Measurements from ENCODE around the gene ARHGAP32.
"Not testable (repeated sequence)": the region's sequence is repeated elsewhere in the genome, so short reads cannot be mapped to it uniquely, and the experiment has no call there.

The ARHGAP32 gene

DNA sequence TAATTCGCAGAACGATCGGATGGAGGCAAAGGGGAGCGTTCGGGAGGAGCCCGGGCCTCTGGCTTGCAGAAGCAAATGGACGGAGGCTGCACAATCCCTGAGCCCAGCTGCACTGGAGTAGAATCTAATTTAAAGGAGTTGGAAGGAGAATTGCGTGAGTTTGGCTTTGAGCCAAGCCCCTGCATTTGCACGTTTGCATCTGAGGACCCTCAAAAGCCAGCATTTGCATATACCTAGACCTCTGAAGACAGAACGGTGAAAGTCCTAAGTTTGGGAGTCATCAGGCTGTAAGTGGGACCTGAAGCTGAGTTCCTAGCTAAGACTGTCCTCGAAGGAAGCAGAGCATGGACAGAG, 265.0 kb downstream of the ARHGAP32 start:
- in situ Hi-C loops (cut with HindIII; ENCODE audit: low pct_unique_long_range_greater_than_20kb, low sequenced_read_pairs) = no loop called here
- no peak for TF ChIP-seq JUND (IDR thresholded peaks at IDR 0.05; ENCODE audit: low read depth)
- DNase-seq (ENCODE audit: low read depth in 1 of 2, low spot score in 1 of 2) = no peak

DNA sequence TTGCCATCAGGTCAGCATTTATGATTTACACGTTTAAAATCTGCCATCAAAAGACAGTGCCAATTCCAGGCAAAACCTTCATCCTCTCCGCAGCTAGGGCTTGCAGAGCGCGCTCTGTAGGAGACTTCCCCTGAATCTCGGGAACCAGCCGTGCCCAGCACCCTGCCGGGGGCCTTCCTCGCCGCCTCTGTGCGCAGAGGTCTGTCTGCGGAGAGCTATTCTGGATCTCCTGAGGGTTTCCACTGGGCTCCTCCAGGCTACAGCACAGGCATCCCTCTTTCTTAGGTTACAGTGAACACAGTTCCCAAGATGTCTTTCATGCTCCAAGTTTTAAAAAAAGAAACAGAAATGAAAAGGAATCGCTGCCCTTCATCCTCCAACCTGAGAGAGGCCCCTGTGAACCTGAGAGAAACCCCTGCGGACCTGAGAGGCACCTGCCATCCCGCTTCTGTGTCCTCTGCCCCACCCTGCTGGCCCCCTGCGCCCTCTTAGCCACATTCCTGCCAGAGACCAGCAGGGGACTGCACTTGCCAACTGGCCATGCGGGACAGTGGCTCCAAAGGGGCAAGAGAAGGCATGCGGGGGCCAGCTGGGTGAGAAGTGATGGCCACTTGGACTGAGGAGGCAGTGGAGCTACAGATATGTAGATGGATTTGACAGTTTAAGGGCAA, 265.6 kb downstream of the ARHGAP32 start:
- in situ Hi-C loops (cut with HindIII; ENCODE audit: low pct_unique_long_range_greater_than_20kb, low sequenced_read_pairs) = no loop called here
- TF ChIP-seq JUND (IDR thresholded peaks at IDR 0.05; ENCODE audit: low read depth) = no peak
- no peak for DNase-seq (ENCODE audit: low read depth in 1 of 2, low spot score in 1 of 2)

DNA sequence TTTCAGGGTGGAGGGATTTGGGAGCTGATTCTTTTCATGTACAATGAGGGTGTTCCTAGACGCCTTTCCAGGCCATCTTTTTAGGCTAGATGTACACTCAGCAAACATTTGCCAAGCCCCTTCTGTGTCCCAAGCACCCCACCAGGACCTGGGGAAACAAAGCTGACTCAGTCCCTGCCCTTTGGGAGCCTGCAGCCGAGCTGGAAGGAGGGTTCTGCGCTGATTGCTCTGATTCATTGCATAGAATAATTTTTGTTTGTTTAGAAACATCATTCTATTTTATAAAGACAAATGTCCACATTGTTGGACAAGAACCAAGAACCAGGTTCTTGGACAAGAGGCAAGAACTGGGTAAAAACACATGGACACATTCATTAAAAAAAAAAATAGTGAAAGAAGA, 266.1 kb downstream of the ARHGAP32 start:
- no peak for TF ChIP-seq JUND (IDR thresholded peaks at IDR 0.05; ENCODE audit: low read depth)
- in situ Hi-C loops (cut with HindIII; ENCODE audit: low pct_unique_long_range_greater_than_20kb, low sequenced_read_pairs) = no loop called here
- DNase-seq (ENCODE audit: low read depth in 1 of 2, low spot score in 1 of 2) = no peak

DNA sequence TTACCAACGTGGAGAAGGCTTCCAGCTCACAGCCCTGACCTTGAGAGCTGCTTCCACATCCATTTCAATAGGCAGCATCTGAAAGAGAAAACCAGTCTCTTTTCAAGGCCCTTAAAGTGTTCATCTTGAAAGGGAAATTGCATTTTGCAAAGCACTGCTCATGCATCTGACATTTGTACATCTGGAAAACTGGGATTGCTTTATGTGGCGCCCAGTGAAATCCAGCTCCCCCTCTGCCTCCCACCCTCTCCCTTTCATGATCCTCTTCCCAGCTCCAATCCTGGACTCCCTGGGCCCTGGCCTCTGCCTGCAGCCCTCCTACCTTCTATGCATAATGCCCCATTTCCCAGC, 266.9 kb downstream of the ARHGAP32 start:
- no peak for DNase-seq (ENCODE audit: low read depth in 1 of 2, low spot score in 1 of 2)
- no peak for TF ChIP-seq JUND (IDR thresholded peaks at IDR 0.05; ENCODE audit: low read depth)
- in situ Hi-C loops (cut with HindIII; ENCODE audit: low pct_unique_long_range_greater_than_20kb, low sequenced_read_pairs) = no loop called here

DNA sequence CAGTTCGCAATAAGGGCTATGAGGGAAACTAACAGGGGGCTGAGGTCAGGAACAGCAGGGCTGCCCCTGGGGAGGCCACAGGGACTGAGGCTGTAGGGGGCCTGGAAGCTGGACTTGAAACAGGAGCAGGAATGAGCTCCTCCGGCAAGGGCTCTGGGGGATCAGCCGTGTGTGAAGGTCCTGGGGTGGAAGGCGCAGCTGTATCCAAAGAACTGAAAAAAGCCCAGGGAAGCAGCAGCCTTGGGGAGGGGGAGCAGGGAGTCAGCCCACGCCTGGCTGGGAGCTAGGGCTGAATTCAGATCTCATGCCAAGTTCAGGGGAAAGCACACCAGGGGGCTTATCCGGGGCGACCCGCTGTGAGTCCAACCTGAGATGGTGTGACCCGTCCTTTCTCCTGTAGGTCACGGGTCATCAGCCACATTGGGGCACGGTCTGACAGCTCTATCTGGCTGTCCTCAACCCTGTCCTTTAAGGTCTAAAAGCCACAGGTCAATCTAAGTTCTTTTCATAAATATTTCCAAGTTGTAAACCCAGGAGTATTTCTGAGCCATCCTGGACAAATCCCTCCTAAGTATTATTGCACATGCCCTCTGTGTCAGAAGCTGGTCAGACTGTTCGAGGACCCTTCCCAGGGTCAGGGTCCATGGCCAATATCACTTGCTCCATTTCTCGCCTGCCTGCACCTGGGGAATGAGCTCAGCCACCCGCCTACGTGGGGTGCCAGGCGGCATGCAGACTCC, 267.4 kb downstream of the ARHGAP32 start:
- in situ Hi-C loops (cut with HindIII; ENCODE audit: low pct_unique_long_range_greater_than_20kb, low sequenced_read_pairs) = no loop called here
- no peak for TF ChIP-seq JUND (IDR thresholded peaks at IDR 0.05; ENCODE audit: low read depth)
- DNase-seq (ENCODE audit: low read depth in 1 of 2, low spot score in 1 of 2) = no peak

DNA sequence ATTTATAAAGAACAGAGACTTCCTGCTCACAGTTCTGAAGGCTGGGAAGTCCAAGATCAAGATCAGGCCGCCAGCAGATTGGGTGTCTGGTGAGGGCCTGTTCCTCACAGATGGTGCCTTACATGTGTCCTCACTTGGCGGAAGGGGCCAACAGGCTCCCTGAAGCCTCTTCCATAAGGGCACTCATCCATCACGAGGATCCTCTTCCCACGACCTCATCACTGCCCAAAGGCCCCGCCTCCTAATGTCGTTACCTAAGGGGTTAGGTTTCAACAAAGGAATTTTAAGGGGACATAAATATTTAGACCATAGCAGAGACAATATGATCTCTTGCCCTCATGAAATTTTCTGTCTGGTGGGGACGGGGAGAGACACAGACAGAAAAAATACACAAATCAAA, 268.0 kb downstream of the ARHGAP32 start:
- TF ChIP-seq JUND (IDR thresholded peaks at IDR 0.05; ENCODE audit: low read depth) = no peak
- DNase-seq (ENCODE audit: low read depth in 1 of 2, low spot score in 1 of 2) = no peak
- in situ Hi-C loops (cut with HindIII; ENCODE audit: low pct_unique_long_range_greater_than_20kb, low sequenced_read_pairs) = no loop called here

DNA sequence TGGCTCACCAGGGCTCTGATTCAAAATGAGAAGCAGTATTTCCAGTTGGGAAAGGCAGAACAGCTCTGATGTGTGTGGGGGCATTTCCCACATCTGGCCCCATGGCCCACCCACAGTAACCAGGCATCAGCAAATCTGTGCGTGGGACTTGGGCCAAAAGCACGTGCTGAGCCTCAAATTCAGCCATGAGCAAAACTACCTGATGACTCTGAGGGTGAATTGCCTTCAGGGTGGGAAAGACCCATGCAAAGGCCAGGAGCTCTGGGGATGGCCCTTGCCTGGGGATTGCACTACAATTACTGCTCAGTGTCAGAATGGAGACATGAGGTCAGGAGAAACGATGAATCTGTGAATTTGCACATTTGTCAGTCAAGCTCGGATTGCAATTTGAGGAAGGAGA, 270.3 kb downstream of the ARHGAP32 start:
- TF ChIP-seq JUND (IDR thresholded peaks at IDR 0.05; ENCODE audit: low read depth) = no peak
- DNase-seq (ENCODE audit: low read depth in 1 of 2, low spot score in 1 of 2) = no peak
- in situ Hi-C loops (cut with HindIII; ENCODE audit: low pct_unique_long_range_greater_than_20kb, low sequenced_read_pairs) = no loop called here

DNA sequence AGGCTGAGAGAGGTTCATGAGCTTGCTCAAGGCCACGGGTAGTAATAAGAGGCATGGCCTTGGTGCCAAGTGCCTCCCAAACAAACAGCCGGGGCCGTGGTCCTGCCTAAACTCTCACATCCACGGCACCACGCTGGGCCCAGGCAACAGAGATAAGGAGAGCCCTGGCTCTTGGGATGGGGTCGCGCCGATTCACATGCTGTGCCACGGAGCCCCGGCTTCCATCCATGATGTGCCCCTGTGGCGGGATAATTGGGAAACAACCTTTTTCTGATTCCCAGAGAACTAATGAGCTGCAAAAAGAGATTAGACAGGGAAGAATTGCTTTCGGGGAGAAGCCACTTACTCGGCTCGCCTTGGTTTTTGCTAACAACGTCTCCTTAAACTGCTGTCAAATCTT, 271.5 kb downstream of the ARHGAP32 start:
- no peak for TF ChIP-seq JUND (IDR thresholded peaks at IDR 0.05; ENCODE audit: low read depth)
- no peak for DNase-seq (ENCODE audit: low read depth in 1 of 2, low spot score in 1 of 2)
- in situ Hi-C loops (cut with HindIII; ENCODE audit: low pct_unique_long_range_greater_than_20kb, low sequenced_read_pairs) = no loop called here

DNA sequence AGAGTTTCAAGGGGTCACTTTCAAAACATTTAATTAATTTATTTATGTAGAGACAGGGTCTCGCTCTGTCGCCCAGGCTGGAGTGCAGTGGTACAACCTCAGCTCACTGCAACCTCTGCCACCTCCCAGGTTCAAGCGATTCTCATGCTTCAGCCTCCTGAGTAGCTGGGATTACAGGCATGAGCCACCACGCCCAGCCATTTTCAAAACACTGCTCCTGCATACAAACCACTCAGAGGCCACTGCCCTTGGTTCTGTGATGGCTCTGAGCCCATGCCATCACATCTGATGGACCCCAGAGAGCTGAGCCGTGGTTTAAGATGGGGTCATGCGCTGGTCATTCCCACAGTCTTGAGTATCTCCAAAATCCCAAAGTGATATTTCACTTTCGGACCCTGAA, 272.5 kb downstream of the ARHGAP32 start:
- in situ Hi-C loops (cut with HindIII; ENCODE audit: low pct_unique_long_range_greater_than_20kb, low sequenced_read_pairs); DNase-seq (ENCODE audit: low read depth in 1 of 2, low spot score in 1 of 2): not testable (repeated sequence)

DNA sequence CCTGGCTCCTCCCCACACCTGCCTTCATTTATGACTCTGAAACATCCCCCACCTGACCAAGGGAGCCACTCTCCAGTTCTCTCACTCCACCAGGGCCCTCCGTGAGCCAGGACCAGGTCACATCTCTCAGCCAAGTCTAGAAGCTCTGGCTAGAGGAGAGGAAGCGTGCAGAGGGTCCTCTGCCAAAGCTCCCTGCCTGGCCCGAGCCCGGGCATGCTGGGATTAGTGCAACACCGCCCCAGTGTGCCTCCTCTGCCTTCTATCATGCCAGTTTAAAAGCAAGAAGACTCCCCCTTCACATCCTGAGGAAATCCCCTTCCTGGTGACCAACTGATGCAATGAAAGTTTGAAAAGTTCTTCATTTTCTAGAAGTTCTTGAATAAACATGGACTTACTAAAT, 272.9 kb downstream of the ARHGAP32 start:
- TF ChIP-seq JUND (IDR thresholded peaks at IDR 0.05; ENCODE audit: low read depth) = no peak
- DNase-seq (ENCODE audit: low read depth in 1 of 2, low spot score in 1 of 2) = no peak
- in situ Hi-C loops (cut with HindIII; ENCODE audit: low pct_unique_long_range_greater_than_20kb, low sequenced_read_pairs) = no loop called here

DNA sequence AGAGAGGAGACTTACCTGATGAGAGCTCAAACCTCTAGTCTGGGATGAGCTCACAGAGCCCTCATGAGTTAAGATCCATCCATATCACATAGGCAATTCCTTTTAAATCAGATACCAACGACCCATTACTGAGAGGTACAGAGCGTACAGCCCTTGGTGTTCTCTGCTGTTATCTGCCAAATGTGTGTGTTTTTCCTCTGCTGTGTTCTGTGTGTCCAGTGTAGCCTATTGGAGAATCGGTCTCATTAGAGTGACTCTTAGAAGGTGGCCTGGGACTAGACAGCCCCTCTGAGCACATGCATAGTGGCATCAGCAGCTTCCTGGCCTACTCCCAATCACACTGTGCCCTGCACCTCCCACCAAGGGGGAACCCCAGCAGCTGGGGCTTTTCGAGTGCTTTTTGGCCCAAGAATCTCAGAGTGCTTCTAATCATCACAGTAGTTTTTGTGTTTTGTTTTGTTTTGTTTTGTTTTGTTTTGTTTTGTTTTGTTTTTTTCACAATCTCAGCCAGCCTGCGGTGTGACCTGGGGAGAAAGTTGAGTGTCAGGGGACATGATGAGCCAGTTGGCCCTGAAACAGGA, 274.9 kb downstream of the ARHGAP32 start:
- no peak for TF ChIP-seq JUND (IDR thresholded peaks at IDR 0.05; ENCODE audit: low read depth)
- in situ Hi-C loops (cut with HindIII; ENCODE audit: low pct_unique_long_range_greater_than_20kb, low sequenced_read_pairs) = no loop called here
- DNase-seq (ENCODE audit: low read depth in 1 of 2, low spot score in 1 of 2) = no peak

DNA sequence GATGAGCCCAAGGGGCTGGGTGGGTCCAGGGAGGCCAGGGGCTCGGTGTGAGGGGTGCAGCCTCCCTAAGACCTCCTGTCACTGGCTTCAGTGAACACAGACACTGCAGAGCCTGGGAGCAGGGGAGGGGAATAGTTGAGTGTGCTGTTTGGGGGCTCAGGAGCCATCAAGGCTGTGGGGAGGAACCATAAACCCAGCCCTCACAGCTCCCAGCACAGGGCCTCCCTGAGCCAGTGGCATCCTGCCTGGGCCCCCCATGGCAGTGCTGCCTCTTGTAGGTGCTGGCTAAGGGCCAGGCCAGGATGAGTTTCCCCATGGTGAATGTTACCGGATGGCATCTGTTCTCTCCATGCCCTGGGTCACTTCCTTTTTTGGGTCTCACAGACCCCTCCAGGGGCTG, 275.4 kb downstream of the ARHGAP32 start:
- TF ChIP-seq JUND (IDR thresholded peaks at IDR 0.05; ENCODE audit: low read depth) = no peak
- DNase-seq (ENCODE audit: low read depth in 1 of 2, low spot score in 1 of 2) = no peak
- in situ Hi-C loops (cut with HindIII; ENCODE audit: low pct_unique_long_range_greater_than_20kb, low sequenced_read_pairs) = no loop called here

DNA sequence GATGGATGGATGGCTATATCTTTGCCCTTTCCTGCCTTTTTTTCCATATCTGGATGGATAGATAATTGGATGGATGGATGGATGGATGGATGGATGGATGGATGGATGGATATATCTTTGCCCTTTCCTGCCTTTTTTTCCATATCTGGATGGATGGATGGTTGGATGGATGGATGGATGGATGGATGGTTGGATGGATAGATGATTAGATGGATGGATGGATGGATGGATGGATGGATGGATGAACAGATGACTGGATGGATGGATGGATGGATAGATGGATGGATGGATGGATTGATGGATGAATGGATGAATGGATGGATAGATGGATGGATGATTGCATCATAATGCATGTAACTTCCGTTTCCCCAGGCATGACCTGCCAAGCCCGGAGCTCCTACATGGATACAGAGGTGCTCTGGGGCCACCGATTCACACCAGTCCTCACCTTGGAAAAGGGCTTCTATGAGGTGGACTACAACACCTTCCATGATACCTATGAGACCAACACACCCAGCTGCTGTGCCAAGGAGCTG, 276.0 kb downstream of the ARHGAP32 start:
- in situ Hi-C loops (cut with HindIII; ENCODE audit: low pct_unique_long_range_greater_than_20kb, low sequenced_read_pairs) = no loop called here
- TF ChIP-seq JUND (IDR thresholded peaks at IDR 0.05; ENCODE audit: low read depth) = no peak

More for the DNA sequence above, 276.0 kb downstream of the ARHGAP32 start:
- no peak for DNase-seq (ENCODE audit: low read depth in 1 of 2, low spot score in 1 of 2)

All from T47D (cell line).